Stimulated activated memory B cell treated with anti-CD40 and anti-IgM and Interleukin-4, amounts not matched to agents 10 μg/mL and 1 μg/mL and 100 μg/mL, for 72 hours (primary cell): ENCODE results near the gene LHX6.

Source experiments
- ATAC-seq: fragments of 150-1000 bp; cut with Tn5 transposase; 2 replicates; pipeline ENCODE4 v1.10.0; 2021
- H3K27ac Mint-ChIP-seq: one replicate; pipeline ENCODE4 v1.8.0; 2022; ENCODE audit warnings: mild to moderate bottlenecking, mixed read lengths
- H3K27me3 Mint-ChIP-seq: one replicate; pipeline ENCODE4 v1.8.0; 2022; ENCODE audit warnings: mixed read lengths
- H3K36me3 Mint-ChIP-seq: one replicate; pipeline ENCODE4 v1.8.0; 2022; ENCODE audit warnings: mixed read lengths
- H3K4me1 Mint-ChIP-seq: one replicate; pipeline ENCODE4 v1.8.0; 2022; ENCODE audit warnings: mixed read lengths
- H3K4me3 Mint-ChIP-seq: one replicate; pipeline ENCODE4 v1.8.0; 2022; ENCODE audit warnings: mild to moderate bottlenecking, moderate library complexity, mixed read lengths
- H3K9me3 Mint-ChIP-seq: one replicate; pipeline ENCODE4 v1.8.0; 2022; ENCODE audit warnings: mixed read lengths

Gene LHX6

GRCh38 chr9:122228568-122229484 lies at the start of gene LHX6:
TSS of gene LHX6 (minus strand) at chr9:122228957. CDS start at chr9:122228740, 217 bp downstream.
- peak; percentile 37 for ATAC-seq
- no peaks in the 10 kb centered on the region for H3K36me3 Mint-ChIP-seq
- no peaks in the 10 kb centered on the region for H3K4me1 Mint-ChIP-seq
- H3K4me3 Mint-ChIP-seq, result peak within 1 kb of the TSS; percentile 62
- H3K27me3 Mint-ChIP-seq, result peaks cover 32% of the 10 kb centered on the region
- H3K27ac Mint-ChIP-seq, result no peak within 1 kb of the TSS
- H3K9me3 Mint-ChIP-seq, result no peaks in the 10 kb centered on the region

- H3K9me3 Mint-ChIP-seq, result peaks cover 3% of the 10 kb centered on the region
- H3K4me3 Mint-ChIP-seq, result no peak overlapping the region
- H3K27me3 Mint-ChIP-seq, result no peaks in the 10 kb centered on the region
- ATAC-seq, result no peak
- peaks cover 30% of the 10 kb centered on the region for H3K4me1 Mint-ChIP-seq
- H3K36me3 Mint-ChIP-seq, result peaks cover 87% of the 10 kb centered on the region
- no peak overlapping the region for H3K27ac Mint-ChIP-seq
These were observed 48.6 kb upstream of the LHX6 start for GRCh38 chr9:122277285-122277897.

GRCh38 chr9:122276096-122276495 lies 47.3 kb upstream of the LHX6 start:
- H3K27me3 Mint-ChIP-seq, result no peaks in the 10 kb centered on the region
- peaks cover 86% of the 10 kb centered on the region for H3K36me3 Mint-ChIP-seq
- H3K27ac Mint-ChIP-seq, result no peak overlapping the region
- H3K9me3 Mint-ChIP-seq, result peaks cover 3% of the 10 kb centered on the region
- no peak overlapping the region for H3K4me3 Mint-ChIP-seq
- H3K4me1 Mint-ChIP-seq, result peaks cover 36% of the 10 kb centered on the region
- no peak for ATAC-seq

GRCh38 chr9:122274055-122274454 lies 45.3 kb upstream of the LHX6 start:
- Mint-ChIP-seq H3K4me3 (no peak overlapping the region), H3K9me3 (peaks cover 3% of the 10 kb centered on the region), H3K36me3 (peaks cover 68% of the 10 kb centered on the region), H3K4me1 (peaks cover 35% of the 10 kb centered on the region), H3K27ac (no peak overlapping the region), H3K27me3 (no peaks in the 10 kb centered on the region)
- no peak for ATAC-seq

GRCh38 chr9:122268041-122268814 lies 39.5 kb upstream of the LHX6 start:
- ATAC-seq, result no peak
- Mint-ChIP-seq H3K4me1 (peaks cover 41% of the 10 kb centered on the region), H3K9me3 (no peaks in the 10 kb centered on the region), H3K36me3 (peaks cover 18% of the 10 kb centered on the region), H3K4me3 (no peak overlapping the region), H3K27ac (no peak overlapping the region), H3K27me3 (no peaks in the 10 kb centered on the region)

- Mint-ChIP-seq H3K27ac (peak overlapping the region; percentile 99), H3K4me3 (peak overlapping the region; percentile 98), H3K4me1 (peaks cover 44% of the 10 kb centered on the region), H3K36me3 (peaks cover 18% of the 10 kb centered on the region), H3K9me3 (no peaks in the 10 kb centered on the region), H3K27me3 (no peaks in the 10 kb centered on the region)
- ATAC-seq, result peak; percentile 74
These were observed 36.6 kb upstream of the LHX6 start for GRCh38 chr9:122265149-122265915.

GRCh38 chr9:122264360-122265148 lies 35.8 kb upstream of the LHX6 start, which contains the start of the genes MRRF and RBM18:
TSS of gene MRRF (plus strand) at chr9:122264882. CDS start at chr9:122270892, 6,010 bp downstream.
TSS of gene RBM18 (minus strand) at chr9:122264840. CDS start at chr9:122261492, 3,348 bp downstream.
- Mint-ChIP-seq H3K27ac (peak within 1 kb of the TSS; percentile 99), H3K4me3 (peak within 1 kb of the TSS; percentile 98), H3K9me3 (no peaks in the 10 kb centered on the region), H3K4me1 (peaks cover 44% of the 10 kb centered on the region), H3K36me3 (peaks cover 23% of the 10 kb centered on the region), H3K27me3 (no peaks in the 10 kb centered on the region)
- peak; percentile 94 for ATAC-seq

GRCh38 chr9:122263699-122264349 lies 35.1 kb upstream of the LHX6 start:
- no peaks in the 10 kb centered on the region for H3K27me3 Mint-ChIP-seq
- no peaks in the 10 kb centered on the region for H3K9me3 Mint-ChIP-seq
- ATAC-seq, result no peak
- H3K36me3 Mint-ChIP-seq, result peaks cover 30% of the 10 kb centered on the region
- peak overlapping the region; percentile 99 for H3K27ac Mint-ChIP-seq
- peak overlapping the region; percentile 98 for H3K4me3 Mint-ChIP-seq
- peaks cover 44% of the 10 kb centered on the region for H3K4me1 Mint-ChIP-seq

- H3K9me3 Mint-ChIP-seq, result no peaks in the 10 kb centered on the region
- no peak overlapping the region for H3K27ac Mint-ChIP-seq
- H3K4me3 Mint-ChIP-seq, result no peak overlapping the region
- no peak for ATAC-seq
- no peaks in the 10 kb centered on the region for H3K27me3 Mint-ChIP-seq
- peaks cover 44% of the 10 kb centered on the region for H3K4me1 Mint-ChIP-seq
- peaks cover 40% of the 10 kb centered on the region for H3K36me3 Mint-ChIP-seq
These were observed 33.3 kb upstream of the LHX6 start for GRCh38 chr9:122262073-122262472.

- no peaks in the 10 kb centered on the region for H3K9me3 Mint-ChIP-seq
- peaks cover 40% of the 10 kb centered on the region for H3K36me3 Mint-ChIP-seq
- H3K27ac Mint-ChIP-seq, result no peak overlapping the region
- H3K4me1 Mint-ChIP-seq, result peaks cover 43% of the 10 kb centered on the region
- no peak overlapping the region for H3K4me3 Mint-ChIP-seq
- H3K27me3 Mint-ChIP-seq, result no peaks in the 10 kb centered on the region
- ATAC-seq, result no peak
These were observed 32.7 kb upstream of the LHX6 start for GRCh38 chr9:122261469-122261881.

- Mint-ChIP-seq H3K27me3 (no peaks in the 10 kb centered on the region), H3K27ac (no peak overlapping the region), H3K4me1 (peaks cover 29% of the 10 kb centered on the region), H3K4me3 (no peak overlapping the region), H3K9me3 (no peaks in the 10 kb centered on the region), H3K36me3 (peaks cover 52% of the 10 kb centered on the region)
- ATAC-seq, result no peak
These were observed 30.2 kb upstream of the LHX6 start for GRCh38 chr9:122258886-122259415.

- H3K27ac Mint-ChIP-seq, result no peak overlapping the region
- H3K4me1 Mint-ChIP-seq, result peaks cover 1% of the 10 kb centered on the region
- H3K4me3 Mint-ChIP-seq, result no peak overlapping the region
- ATAC-seq, result no peak
- no peaks in the 10 kb centered on the region for H3K9me3 Mint-ChIP-seq
- peaks cover 70% of the 10 kb centered on the region for H3K36me3 Mint-ChIP-seq
- H3K27me3 Mint-ChIP-seq, result no peaks in the 10 kb centered on the region
These were observed 27.4 kb upstream of the LHX6 start for GRCh38 chr9:122256206-122256605.

GRCh38 chr9:122254761-122255160 lies 26.0 kb upstream of the LHX6 start:
- Mint-ChIP-seq H3K27ac (no peak overlapping the region), H3K4me3 (no peak overlapping the region), H3K36me3 (peaks cover 68% of the 10 kb centered on the region), H3K27me3 (no peaks in the 10 kb centered on the region), H3K9me3 (no peaks in the 10 kb centered on the region), H3K4me1 (no peaks in the 10 kb centered on the region)
- no peak for ATAC-seq
